Stimulated activated CD8-positive, alpha-beta memory T cell treated with anti-CD3 and anti-CD28 coated beads, Interleukin-4, amount 100 ng/mL, for 48 hours (primary cell): ENCODE results near the gene PELI2.

Experiments
- DNase-seq: peaks from one replicate; pipeline ENCODE4 v3.0.0-alpha.2; 2020

The PELI2 gene

GRCh38 chr14:56262530-56262929 lies 144.3 kb downstream of the PELI2 start:
- DNase-seq, result no peak

DNA sequence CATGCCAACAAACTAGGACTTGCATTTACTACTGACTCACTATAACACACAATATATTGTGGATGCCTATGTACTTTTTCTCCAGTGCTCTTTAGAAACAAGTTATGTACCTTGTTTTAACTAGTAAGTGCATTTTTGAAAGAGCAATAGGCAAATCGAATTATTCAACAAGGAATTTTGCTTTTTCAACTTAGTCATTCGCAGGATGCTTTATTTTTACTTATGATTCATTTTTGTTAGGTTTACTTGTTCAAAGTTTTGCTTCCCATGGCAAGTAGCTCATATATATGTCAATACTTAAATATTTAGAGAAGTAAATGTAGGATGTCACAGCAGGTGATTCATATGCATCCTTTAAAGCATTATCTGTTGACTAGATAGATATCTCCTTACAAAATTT lies 149.8 kb downstream of the PELI2 start:
- no peak for DNase-seq

- no peak for DNase-seq
Observed at GRCh38 chr14:56268673-56269072, 150.5 kb downstream of the PELI2 start.

DNA sequence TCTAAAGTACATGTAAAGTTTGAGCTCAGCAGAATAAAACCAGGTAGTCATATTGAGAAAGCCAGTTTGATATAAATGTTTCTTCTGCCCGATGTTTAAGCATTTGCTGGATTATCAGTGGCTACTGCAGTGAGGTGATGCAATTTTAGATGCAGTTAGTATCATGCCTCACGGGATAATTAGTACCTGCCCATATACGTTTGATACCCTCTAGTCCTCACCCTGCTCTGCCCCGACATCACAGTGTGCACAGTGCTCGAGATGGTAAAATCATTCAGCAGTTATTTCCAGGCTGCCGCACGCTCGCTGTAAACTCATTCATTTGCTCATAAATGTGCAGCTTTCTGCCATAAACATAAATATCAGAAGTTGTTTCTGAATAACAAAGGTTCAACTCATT lies 152.7 kb downstream of the PELI2 start:
- no peak for DNase-seq

DNA sequence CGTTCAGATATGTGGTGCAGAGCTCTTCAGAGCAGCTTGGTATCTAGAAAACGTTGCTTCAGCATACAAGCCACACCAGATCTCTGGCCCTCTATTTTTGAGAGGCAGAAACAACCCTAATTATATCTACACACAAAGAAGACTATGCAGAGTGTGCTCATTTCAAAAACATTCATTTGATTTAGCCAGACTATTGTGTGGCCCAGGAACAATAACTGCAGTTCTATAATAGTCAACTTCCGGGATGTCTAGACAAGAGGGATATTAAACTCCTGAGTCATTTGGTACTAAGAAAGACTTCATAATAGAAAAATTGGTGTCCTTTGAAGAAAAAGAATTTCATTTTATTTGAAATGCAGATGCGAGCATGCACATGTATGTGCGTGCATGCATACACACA lies 153.8 kb downstream of the PELI2 start:
- no peak for DNase-seq

DNA sequence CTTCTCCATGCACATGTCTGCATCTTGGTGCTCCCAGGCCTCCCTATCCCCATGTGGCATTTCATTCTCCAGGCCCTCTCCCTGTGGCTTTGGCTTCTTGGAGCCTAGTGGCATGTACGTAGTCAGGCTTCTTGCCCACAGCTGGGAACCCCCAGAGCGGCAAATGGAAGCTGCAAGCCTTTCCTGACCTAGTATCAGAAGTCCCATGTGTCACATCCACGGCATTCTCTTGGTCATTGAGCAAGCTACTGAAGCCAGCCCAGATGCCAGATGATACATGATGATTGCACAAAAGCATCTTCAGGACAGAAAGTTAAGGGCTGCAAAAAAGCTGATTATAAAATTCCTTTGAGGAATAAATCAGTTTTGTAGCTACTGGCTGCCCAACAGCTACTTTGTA lies 154.9 kb downstream of the PELI2 start:
- DNase-seq, result no peak

DNA sequence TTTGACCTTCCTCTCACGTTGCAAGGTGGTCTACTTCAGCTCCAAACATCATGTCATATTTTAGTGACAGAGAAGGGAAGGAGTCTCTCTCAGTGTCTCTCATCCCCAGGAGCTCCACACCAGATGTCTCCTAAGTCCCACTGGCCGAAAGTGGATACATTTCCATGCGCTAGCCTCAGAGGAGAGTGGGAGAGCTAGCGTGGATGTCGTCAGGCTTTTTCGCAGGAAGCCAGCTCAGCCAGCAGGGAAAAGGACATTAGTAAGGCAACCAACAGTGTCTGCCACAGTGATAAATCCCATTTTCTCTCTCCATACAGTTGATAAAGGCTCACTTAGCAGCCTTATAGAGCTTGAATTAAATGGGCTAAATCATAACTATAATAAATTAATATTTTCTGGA lies 155.7 kb downstream of the PELI2 start:
- no peak for DNase-seq

GRCh38 chr14:56274556-56274955 lies 156.3 kb downstream of the PELI2 start:
- DNase-seq, result no peak

GRCh38 chr14:56276108-56276507 lies 157.9 kb downstream of the PELI2 start:
- DNase-seq, result no peak

DNA sequence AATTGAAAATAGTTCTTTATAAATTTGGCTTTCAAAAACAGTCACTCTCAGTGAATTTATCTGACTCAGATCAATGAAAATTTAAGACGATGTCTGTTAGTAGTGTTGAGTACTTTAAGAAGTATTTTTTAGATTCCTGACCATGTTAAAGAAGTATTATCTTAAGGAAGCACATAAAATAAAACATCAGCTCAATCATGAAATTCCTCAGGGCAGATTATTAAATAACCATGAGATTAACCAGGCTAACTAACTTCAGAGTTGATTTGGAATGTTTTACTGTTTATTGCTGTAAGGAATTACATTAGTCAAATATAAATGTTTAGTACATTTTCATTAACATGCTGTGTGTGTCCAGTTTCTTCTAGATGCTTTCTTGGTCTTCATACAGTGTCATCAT lies 160.2 kb downstream of the PELI2 start:
- no peak for DNase-seq

DNA sequence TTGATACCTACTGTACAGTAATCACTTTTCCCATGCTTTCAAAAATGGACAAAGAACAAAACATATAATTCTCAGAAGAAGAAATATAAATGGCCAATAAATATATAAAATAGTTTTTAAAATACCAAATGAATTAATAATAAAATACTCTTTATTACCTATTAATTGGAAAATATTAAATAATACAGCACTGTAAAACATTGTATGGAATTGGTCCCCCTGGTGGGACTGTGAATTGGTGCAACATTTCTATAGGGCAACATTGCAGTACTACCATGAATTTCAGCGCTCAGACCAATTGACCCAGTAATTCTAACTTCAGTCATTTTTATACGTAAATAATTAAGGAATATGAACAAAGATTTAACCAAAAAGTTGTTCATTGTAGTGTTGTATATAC lies 162.6 kb downstream of the PELI2 start:
- no peak for DNase-seq

DNA sequence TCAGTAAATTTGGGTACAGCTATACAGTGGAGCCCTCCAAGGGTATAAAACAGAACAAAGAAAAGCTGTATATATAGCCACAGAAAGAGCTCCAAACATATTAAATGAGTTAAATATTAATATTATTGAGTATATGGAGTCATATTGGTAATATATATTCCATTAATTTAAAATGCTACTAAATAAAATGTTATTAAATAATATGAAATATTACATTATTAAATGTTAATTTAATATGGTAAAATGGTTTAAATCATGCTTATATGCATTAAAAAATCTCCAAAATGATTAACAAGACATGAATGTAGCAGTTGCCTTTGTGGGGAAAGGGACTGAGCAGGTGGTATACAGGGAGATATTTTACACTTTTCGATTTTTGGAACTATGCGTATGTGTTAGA lies 164.0 kb downstream of the PELI2 start:
- no peak for DNase-seq

DNA sequence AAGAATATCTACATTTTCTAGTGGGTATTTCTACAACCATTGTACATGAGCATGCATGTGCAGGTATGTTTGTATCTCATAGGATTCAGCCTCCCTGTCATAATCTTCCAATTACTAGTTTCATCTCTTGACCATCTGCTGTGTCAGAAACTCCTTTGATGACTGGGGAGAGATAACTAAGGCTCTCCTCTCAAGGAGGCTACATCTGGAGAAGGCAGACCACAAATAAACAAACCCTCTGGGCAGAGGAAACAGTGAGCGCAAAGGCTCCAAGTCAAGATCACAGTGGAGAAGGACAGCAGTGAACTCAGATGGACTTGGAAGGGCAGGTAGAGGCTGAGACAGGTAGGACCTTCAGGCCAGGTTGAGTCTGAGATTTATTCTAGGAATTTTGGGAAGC lies 166.4 kb downstream of the PELI2 start:
- no peak for DNase-seq

GRCh38 chr14:56289155-56289554 lies 170.9 kb downstream of the PELI2 start:
- DNase-seq, result no peak

DNA sequence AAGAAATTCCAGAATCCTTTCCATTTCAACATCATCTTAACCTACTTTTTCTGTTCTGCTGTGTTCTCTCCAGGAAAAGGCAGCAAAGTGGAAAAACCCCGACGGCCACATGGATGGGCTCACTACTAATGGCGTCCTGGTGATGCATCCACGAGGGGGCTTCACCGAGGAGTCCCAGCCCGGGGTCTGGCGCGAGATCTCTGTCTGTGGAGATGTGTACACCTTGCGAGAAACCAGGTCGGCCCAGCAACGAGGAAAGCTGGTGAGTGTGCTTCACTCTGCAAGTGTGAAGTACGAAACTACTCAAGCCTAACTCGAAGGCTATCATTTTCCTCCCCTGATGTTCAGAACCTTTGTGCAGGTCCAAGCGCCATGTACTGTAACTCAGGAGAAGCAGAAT lies 172.0 kb downstream of the PELI2 start:
- no peak for DNase-seq

DNA sequence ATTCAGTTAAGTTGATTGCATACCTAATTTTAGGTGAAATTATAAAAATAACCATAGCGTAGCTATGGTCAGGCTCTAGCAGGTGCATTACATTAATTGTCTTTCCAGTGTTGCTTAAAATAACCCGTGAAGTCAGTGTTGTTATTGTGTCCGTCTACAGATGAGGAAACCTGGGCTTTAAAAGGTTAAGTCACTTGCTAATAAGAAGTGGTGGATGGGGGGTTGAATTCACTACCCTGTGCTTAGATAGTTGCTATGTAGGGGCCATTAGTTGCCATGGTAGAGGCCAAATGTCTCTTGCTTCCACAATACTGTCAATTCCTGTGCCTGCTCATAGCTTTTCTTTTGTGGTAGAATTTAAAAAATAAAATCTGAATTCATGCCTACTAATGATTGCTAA lies 174.8 kb downstream of the PELI2 start:
- DNase-seq, result no peak

DNA sequence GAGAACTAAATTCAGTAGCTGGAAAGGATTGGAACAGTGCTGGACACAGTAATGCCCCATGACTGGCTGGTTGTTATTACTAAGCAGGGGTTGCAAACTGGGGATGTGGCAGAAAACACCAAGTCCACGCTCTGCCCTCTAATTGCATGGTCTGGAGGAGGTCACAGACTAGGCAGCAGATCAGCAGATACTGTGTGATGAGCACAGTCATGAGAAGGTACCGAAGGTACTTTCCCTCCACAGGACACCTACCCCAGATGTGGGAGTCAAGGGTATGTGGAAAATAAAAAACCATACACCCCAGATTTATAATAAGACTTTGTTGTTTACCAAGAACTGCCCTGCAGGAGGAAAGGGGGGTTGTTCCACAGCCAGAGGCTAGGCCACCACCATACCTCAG lies 175.3 kb downstream of the PELI2 start:
- DNase-seq, result no peak

DNA sequence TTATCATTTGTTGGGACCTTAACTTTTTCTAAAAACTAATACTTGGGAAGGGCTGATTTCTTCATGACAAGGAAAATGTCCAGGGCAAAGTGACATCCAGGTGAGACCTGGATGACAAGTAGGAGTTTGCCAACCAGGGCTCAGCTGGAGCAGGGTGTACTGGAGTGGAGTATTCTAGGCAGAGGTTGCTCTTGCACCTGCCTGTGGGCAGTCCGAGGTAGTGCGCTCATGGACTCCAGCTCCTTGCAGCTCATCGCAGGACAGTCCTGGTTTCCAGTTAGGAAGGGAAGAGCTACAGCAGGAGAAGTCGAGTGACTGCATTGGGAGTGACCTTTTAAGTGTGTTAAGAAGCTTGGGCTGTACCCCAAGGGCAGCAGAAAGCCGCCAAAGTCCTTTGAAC lies 175.9 kb downstream of the PELI2 start:
- peak; percentile 28 for DNase-seq

DNA sequence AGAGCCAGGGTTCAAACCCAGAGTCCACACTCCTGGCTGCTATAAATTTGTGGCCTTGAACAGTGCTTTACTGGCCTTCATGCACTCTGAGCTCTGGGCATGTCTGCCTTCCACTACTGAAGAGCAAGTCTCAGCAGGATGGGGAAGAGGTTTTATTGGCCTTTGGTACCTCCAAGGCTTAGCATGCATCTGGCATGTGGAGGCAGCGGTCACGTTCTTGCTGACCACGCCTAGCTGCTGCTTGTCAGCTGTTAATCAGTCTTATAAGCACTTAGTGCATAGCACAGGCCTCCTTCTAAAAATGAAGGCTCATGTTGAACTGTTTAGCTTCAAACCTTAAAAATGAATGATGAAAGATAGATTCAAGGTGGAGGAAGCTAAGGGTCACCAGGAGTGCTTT lies 177.5 kb downstream of the PELI2 start:
- DNase-seq, result no peak

- no peak for DNase-seq
Observed at GRCh38 chr14:56297449-56297848, 179.2 kb downstream of the PELI2 start.

- DNase-seq, result no peak
Observed at GRCh38 chr14:56299306-56299984, 181.2 kb downstream of the PELI2 start.

- DNase-seq, result no peak
Observed at GRCh38 chr14:56300495-56300894, 182.3 kb downstream of the PELI2 start.

- DNase-seq, result no peak
Observed at GRCh38 chr14:56304456-56304855, 186.2 kb downstream of the PELI2 start.

DNA sequence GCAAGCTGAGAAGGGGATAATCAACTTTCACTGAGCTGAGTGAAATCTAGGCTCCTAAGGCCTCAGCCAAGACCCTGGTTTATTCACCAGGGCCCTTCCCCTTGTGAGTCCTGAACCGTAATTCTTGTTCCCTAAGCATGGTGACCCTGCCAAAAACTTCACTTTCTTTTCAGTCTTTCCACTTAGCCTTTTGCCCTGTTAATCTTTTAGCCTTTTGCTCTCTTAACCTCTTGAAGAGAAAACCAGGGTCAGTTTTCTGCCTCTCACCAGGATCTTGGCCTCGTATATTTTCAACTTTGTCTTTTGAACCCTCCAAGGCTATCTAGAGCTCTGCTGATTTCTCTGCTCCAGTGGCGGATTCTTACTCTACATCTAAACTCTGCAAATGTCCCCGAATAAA lies 191.0 kb downstream of the PELI2 start:
- no peak for DNase-seq

- DNase-seq, result no peak
Observed at GRCh38 chr14:56310643-56311042, 192.4 kb downstream of the PELI2 start.

GRCh38 chr14:56313789-56314188 lies 195.6 kb downstream of the PELI2 start:
- DNase-seq, result no peak
